Medulla oblongata (tissue), 1 donor: ENCODE data around the gene SCN2A.
A peak's percentile ranks its signal among the peaks of the same experiment; 100 is the strongest.
"Not testable (repeated sequence)": the region's sequence is repeated elsewhere in the genome, so short reads cannot be mapped to it uniquely, and the experiment has no call there.

Source experiments
- DNase-seq: peaks from one replicate; pipeline ENCODE4 v3.0.0-alpha.2; 2015; ENCODE audit errors: extremely low spot score

The SCN2A gene

DNA sequence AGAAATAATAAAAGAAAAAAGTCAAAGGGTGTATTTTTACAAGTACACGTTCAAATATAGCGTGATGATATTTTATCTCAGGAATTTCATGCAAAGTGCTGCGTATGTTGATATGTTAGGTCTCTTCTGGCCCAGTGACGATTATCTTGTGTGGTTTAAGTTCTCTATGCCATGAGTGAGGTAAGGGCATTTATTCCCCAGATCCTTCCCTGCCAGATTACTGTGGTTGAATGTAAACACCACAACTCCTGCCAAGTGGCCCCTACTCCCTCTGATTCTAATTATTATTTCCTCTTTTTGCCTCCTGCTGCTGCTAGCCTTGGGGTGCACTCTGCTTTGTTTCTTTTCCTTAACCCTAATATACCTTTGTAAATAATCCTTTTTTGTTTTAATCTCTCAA lies 12.2 kb downstream of the SCN2A start:
- no peak for DNase-seq

- no peak for DNase-seq
These were observed 14.0 kb downstream of the SCN2A start for GRCh38 chr2:165253178-165253577.

DNA sequence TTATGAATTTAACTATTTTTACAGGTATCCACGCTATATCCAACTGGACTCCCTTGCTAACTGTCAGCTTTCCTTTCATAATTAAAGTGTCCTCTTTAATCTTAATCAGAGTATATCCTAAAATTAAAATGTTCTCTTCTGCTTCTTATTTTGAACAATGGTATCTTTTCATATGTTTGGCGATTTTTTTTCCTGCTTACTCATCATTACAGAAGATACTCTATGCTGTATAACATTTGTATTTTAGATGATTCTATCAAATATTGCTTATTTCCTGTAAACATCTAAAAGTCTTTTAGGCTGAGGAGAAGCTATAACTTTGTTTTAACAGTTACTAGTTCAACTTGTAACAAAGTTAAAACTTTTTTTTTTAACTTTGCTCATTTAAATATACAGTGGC lies 17.4 kb downstream of the SCN2A start:
- no peak for DNase-seq

- DNase-seq: not testable (repeated sequence)
These were observed 21.1 kb downstream of the SCN2A start for GRCh38 chr2:165260347-165260746.

- no peak for DNase-seq
These were observed 29.5 kb downstream of the SCN2A start for GRCh38 chr2:165268754-165269153.

DNA sequence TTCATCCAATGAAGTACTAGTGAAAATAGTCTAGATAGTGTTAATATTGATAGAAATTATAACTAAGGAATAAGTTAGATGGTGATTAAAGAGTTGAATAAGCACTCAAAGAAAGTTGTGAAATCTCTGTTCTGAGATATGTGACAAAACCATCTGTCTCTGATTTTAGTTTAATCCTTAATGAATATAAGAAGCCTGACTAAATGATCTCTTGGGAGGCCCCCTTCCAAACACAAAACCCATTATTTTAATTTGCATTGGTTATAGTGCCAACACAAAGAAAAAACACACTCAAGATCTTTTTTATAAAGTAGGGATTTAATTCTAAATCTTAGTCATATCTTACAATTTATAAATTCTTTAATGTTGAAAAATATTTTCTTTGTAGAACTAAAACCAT lies 34.0 kb downstream of the SCN2A start:
- DNase-seq: no peak

GRCh38 chr2:165274698-165275097 lies 35.5 kb downstream of the SCN2A start:
- DNase-seq: no peak

GRCh38 chr2:165275932-165276331 lies 36.7 kb downstream of the SCN2A start:
- DNase-seq: no peak

- no peak for DNase-seq
These were observed 38.1 kb downstream of the SCN2A start for GRCh38 chr2:165277295-165277694.

DNA sequence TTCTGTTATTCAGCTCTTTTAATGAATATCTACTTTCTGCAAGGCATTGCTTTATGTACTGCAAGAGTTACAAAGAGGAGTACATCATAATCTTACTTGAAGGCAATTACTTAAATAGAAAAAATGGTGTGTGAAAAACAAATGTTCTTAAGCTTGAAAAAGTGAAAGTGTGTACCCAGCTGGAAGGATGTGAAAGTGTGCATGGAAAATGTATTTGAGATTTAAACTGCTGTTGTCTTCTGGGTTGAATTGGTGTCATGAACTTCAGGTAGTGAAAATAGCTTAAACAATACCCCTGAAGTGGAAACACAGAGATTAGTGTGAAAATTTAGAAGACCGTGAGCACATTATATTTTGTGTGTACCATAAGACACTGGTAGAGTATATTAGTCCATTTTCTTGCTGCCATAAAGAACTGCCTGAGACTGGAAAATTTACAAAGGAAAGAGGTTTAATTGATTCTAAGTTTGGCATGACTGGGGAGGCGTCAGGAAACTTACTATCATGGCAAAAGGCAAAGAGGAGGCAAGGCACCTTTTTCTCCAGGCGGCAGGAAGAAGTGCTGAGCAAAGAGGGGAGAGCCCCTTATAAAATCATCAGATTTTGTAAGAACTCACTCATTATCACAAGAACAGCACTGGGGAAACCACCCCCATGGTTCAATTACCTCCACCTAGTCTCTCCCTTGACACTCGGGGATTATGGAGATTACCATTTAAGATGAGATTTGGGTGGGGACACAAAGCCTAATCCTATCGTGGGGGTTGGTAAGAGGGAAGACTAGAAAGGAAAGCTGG lies 38.8 kb downstream of the SCN2A start:
- no peak for DNase-seq

DNA sequence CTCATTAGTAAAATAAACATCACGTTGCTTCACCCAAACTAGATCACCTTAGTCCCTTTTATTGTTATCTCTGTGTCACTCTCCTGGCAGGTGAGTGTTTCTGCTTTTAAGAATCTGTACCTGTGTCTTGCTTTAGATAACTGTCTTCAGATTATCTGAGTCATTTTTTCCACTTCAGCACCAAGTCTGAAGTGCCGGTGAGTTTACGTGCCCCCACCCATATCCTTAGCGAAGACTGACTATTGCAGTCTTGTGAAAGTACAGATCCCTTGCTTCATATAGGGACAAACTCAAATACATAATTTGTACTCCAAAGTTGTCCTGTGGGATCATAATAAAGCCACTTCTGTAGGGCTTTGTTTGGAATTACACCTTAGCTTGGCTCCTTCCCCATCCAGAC lies 41.1 kb downstream of the SCN2A start:
- DNase-seq: no peak

GRCh38 chr2:165281387-165281786 lies 42.2 kb downstream of the SCN2A start:
- no peak for DNase-seq

GRCh38 chr2:165283342-165283741 lies 44.1 kb downstream of the SCN2A start:
- no peak for DNase-seq

DNA sequence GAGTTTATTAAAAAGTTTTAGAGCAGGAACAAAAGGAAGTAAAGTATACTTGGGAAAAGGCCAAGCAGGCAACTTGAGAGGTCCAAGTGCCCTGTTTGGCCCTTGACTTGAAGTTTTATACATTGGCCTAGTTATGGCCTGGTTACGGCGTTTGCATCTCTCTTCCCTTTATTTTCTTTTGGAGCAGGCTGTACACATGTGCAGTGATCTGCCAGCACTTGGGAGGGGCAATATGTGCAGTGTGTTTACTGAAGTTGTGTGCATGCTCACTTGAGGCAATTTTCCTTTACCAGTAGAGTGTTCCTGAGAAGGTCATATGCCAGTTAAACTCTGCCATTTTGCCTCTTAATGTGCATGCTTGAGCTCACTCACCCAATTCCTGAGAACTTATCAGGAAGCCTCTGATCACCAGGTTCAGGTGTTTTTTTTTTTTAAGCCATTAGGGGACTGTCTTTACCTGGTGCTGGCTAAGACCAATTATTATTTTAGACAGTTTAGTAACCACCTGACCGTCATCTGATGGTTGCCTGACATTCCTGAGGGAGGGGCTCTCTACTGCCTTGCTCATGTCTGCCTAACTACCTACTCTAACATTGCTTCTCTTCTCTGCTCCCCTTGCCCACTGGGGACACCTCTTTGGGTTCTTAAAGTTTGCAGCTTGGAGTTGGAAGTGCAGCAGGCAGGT lies 48.0 kb downstream of the SCN2A start:
- no peak for DNase-seq

- no peak for DNase-seq
These were observed 49.9 kb downstream of the SCN2A start for GRCh38 chr2:165289069-165289468.

- DNase-seq: peak; percentile 92
These were observed 54.5 kb downstream of the SCN2A start for GRCh38 chr2:165293440-165294420.

DNA sequence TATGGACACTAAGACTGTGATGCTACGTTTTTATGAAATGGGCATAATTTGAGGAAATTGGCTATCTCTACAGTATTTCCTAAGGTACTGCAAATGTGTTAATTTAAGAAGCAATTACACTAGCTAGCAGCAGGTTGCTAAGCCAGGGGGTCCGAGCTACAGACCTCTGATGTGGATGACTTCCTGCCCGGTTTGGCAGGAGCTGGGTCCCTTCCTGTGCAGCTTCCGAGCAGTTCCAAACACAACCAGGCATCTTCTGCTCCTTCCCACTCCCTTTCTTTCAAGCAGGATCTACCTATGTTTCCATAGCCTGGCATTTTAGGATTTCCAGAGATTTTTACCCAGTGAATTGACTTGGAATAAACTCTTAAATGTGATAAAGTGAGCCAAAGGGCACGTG lies 55.7 kb downstream of the SCN2A start:
- DNase-seq: no peak

DNA sequence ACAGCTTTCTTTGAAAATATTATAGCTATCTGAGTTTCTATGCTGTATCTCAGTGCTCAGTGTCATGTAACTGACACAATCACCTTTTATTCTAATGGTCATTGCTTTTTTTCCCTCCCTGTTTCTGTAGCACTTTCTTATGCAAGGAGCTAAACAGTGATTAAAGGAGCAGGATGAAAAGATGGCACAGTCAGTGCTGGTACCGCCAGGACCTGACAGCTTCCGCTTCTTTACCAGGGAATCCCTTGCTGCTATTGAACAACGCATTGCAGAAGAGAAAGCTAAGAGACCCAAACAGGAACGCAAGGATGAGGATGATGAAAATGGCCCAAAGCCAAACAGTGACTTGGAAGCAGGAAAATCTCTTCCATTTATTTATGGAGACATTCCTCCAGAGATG lies 56.4 kb downstream of the SCN2A start:
- DNase-seq: no peak

DNA sequence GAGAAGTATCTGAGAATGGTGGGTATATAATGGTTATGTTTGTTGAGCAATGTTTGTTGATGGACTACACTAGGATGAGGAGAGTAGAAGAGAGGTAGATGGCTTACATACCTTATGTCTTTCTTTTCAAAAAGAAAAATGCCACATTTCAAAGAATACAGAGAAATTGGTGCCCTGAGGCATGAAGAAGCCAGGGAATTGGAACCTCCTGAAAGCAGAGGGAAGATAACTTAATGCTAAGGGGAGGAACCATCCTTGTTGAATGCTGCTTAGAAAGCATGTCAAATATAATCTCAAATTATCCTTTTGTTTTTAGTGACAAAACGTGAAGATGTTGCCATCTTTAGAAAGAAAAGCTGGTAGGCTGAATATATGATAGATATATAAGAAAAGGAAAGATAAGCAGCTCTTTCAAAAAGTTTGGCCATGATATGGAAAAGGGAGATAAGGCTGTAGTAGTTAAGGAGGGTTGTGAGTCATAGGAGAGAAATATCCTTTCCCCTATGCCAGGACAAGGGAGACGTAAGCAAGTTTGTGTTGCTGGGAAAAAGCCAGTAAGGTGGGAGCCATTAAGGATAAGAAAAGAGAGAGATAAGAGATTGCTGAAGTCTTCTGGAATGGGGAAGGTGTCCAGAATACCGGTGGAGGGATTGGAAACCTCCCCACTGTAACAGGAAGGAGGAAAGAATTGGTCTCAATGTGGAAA lies 66.3 kb downstream of the SCN2A start:
- DNase-seq: no peak

GRCh38 chr2:165307317-165307716 lies 68.1 kb downstream of the SCN2A start:
- DNase-seq: no peak

DNA sequence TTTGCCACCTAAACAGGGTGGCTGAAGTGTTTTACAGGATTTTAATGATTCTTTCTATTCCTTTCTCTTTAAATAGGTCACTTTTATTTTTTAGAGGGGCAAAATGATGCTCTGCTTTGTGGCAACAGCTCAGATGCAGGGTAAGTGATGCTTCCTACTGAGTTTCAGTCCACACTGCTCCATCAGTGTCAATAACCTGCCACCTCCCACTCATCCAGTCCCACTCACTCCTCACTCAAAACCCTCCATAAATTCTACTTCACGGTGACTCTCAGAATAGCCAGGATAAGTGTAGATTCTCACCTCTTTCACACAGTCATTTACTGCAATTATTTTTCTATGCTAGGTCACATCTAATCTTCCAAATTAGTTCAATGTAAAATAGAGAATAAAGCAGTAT lies 72.7 kb downstream of the SCN2A start:
- no peak for DNase-seq

DNA sequence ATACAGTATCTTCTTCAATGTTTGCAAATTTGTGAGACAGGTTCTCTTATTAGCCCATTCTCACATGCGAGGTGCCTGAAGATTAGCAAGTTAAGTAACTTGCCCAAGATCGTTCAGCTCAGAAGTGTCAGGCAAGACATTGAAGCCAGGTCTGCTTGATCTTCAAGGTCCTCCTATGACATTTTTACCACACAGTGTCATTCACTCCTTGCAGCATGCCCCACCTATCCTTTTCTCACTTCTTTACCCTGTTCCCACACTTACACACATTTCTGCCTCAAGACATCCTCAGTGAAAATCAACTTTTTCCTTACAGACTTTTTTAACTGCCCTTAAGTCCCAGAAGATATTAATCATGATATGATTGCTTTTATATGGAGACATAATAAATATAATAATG lies 73.8 kb downstream of the SCN2A start:
- no peak for DNase-seq
